ENCODE results near the gene CRB3. TPM values are rescaled to one million over a fixed set of nuclear protein-coding genes. Genes with fewer than 3 reads are reported as not detected.

CRB3 gene
- total and polyA plus RNA-seq, 2 donors (not counting 3 experiments of a cell fraction or from before 2014, with no cell fraction given) = not detected

- dilution Hi-C loops (cut with MboI; ENCODE audit: extremely low pct_ligation_motif_present, low sequenced_read_pairs) (no loop called here), intact Hi-C loops (cut with micrococcal nuclease) (no loop called here)
- TF ChIP-seq FOS (IDR thresholded peaks at IDR 0.05; ENCODE audit: borderline replicate concordance, insufficient read depth, low read length) (no peak), MAX (IDR thresholded peaks at IDR 0.05; ENCODE audit: insufficient read depth, insufficient read length) (no peak), CTCF (IDR thresholded peaks at IDR 0.05; ENCODE audit: extremely low read depth in 1 of 2, insufficient read depth in 1 of 2, low read depth in 1 of 2, low read length in 2 of 2) (no peak), GATA2 (IDR thresholded peaks at IDR 0.05; ENCODE audit: insufficient read depth, insufficient read length, low read depth, low read length) (no peak), POLR2A (IDR thresholded peaks at IDR 0.05; ENCODE audit: low read depth, low read length) (no peak), EZH2 (IDR thresholded peaks at IDR 0.05; ENCODE audit: borderline replicate concordance, low read depth, low read length, severe bottlenecking) (no peak), JUN (IDR thresholded peaks at IDR 0.05; ENCODE audit: borderline replicate concordance, insufficient read depth, insufficient read length, low read depth) (no peak), POLR2AphosphoS5 (IDR thresholded peaks at IDR 0.05; ENCODE audit: insufficient read depth, low read depth, low read length) (no peak), MYC (IDR thresholded peaks at IDR 0.05; ENCODE audit: low read depth, low read length) (no peak)
- Histone ChIP-seq H3K9me3 (replicated peaks; ENCODE audit: control insufficient read depth, insufficient read depth, low read length) (no peaks in the 10 kb centered on the region), H3K9me1 (replicated peaks; ENCODE audit: control insufficient read depth, extremely low read depth, insufficient read depth, low read length) (no peaks in the 10 kb centered on the region), H3K27ac (ENCODE audit: insufficient read depth, low read depth, low read length) (no peak overlapping the region), H4K20me1 (replicated peaks; ENCODE audit: control insufficient read depth, extremely low read depth, insufficient read depth, low read length) (no peaks in the 10 kb centered on the region), H3K27me3 (ENCODE audit: control insufficient read depth in 2 of 2, insufficient read depth in 2 of 2, low read length in 2 of 2) (no peaks in the 10 kb centered on the region), H2AFZ (ENCODE audit: low read depth, low read length) (no peak overlapping the region), H3K79me2 (ENCODE audit: control insufficient read depth, insufficient read depth, low read length) (no peaks in the 10 kb centered on the region), H3K9ac (replicated peaks; ENCODE audit: extremely low read depth, insufficient read depth, low read length) (no peak overlapping the region), H3K4me2 (ENCODE audit: insufficient read depth, low read length) (no peak overlapping the region), H3K4me1 (ENCODE audit: control insufficient read depth, extremely low read depth, insufficient read depth, low read length) (peaks cover 7% of the 10 kb centered on the region), H3K4me3 (replicated peaks in 1 of 3; ENCODE audit: insufficient read depth in 1 of 3, low read depth in 1 of 3, low read length in 3 of 3) (no peak overlapping the region), H3K36me3 (ENCODE audit: control insufficient read depth in 2 of 2, extremely low read depth in 1 of 2, insufficient read depth in 2 of 2, low read length in 2 of 2) (peaks cover 2 to 6% of the 10 kb centered on the region in 2 experiments)
- POLR2A ChIA-PET = no interaction called here
- DNase-seq (ENCODE audit: low read depth, low spot score) = no peak
- CTCF ChIA-PET = no interaction called here
- no TSS peak for BruUV-seq (replicated peaks)
- no peak for FAIRE-seq
Measured at GRCh38 chr19:6455924-6456323, 8.1 kb upstream of the CRB3 start.

Data from endothelial cell of umbilical vein (primary cell).